Keratinocyte (primary cell): ENCODE results near the gene CCDC66. TPM values are rescaled to one million over a fixed set of nuclear protein-coding genes. Genes with fewer than 3 reads are reported as not detected.

Experiments used
- DNase-seq: peaks from one replicate; pipeline ENCODE4 v3.0.0-alpha.2; 2011; ENCODE audit warnings: low read depth, missing footprints, low spot score
- FAIRE-seq: peaks from 2 replicates; lab custom pipeline; 2011; peaks lifted over from hg19 to GRCh38; lab: Jason Lieb, UNC
- H2AFZ ChIP-seq: 2 replicates; pipeline ENCODE4 v1.6.0; 2012; ENCODE audit warnings: low read length, control low read depth, inconsistent platforms; ENCODE audit not compliant: control insufficient read depth
- H3K27ac ChIP-seq: 2 replicates; pipeline ENCODE4 v1.5.1; 2011; ENCODE audit warnings: low read length; ENCODE audit not compliant: control insufficient read depth, insufficient read depth
- H3K27me3 ChIP-seq: 3 replicates; pipeline ENCODE4 v1.6.0; 2011; ENCODE audit warnings: low read length; ENCODE audit not compliant: control insufficient read depth, insufficient read depth; ENCODE audit errors: extremely low read depth
- H3K36me3 ChIP-seq, 2 experiments: 2 replicates in 1 of 2; 3 replicates in 1 of 2; pipeline ENCODE4 v1.5.1; 2011; ENCODE audit warnings: low read length in 2 of 2, mild to moderate bottlenecking in 1 of 2; ENCODE audit not compliant: control insufficient read depth in 2 of 2, insufficient read depth in 2 of 2; ENCODE audit errors: extremely low read depth in 1 of 2
- H3K4me1 ChIP-seq: 3 replicates; pipeline ENCODE4 v1.5.1; 2011; ENCODE audit warnings: low read length; ENCODE audit not compliant: control insufficient read depth, insufficient read depth; ENCODE audit errors: extremely low read depth
- H3K4me2 ChIP-seq: 3 replicates; pipeline ENCODE4 v1.6.0; 2011; ENCODE audit warnings: low read depth, low read length; ENCODE audit not compliant: control insufficient read depth, insufficient read depth; ENCODE audit errors: extremely low read depth
- H3K4me3 ChIP-seq, 3 experiments: fragments of 200-600 bp in 1 of 3; sonication (generic) in 1 of 3; 2 replicates in 2 of 3; 3 replicates in 1 of 3; pipeline ENCODE4 v1.5.1; 2011 to 2016; ENCODE audit warnings: low read length in 3 of 3, mild to moderate bottlenecking in 3 of 3, control low read depth in 2 of 3, inconsistent platforms in 1 of 3, low read depth in 1 of 3, mixed read lengths in 1 of 3, mixed run types in 1 of 3, moderate library complexity in 1 of 3; ENCODE audit not compliant: control insufficient read depth in 2 of 3, insufficient read depth in 2 of 3; ENCODE audit errors: extremely low read depth in 1 of 3
- H3K79me2 ChIP-seq: 2 replicates; pipeline ENCODE4 v1.6.0; 2012; ENCODE audit warnings: low read length; ENCODE audit not compliant: control insufficient read depth, insufficient read depth
- H3K9ac ChIP-seq: 3 replicates; pipeline ENCODE4 v1.6.0; 2011; ENCODE audit warnings: low read length; ENCODE audit not compliant: control insufficient read depth, insufficient read depth; ENCODE audit errors: extremely low read depth
- H3K9me1 ChIP-seq: 3 replicates; pipeline ENCODE4 v1.6.0; 2011; ENCODE audit warnings: low read length; ENCODE audit not compliant: control insufficient read depth, insufficient read depth; ENCODE audit errors: extremely low read depth
- H3K9me3 ChIP-seq: 2 replicates; pipeline ENCODE4 v1.5.1; 2012; ENCODE audit warnings: low read depth, low read length; ENCODE audit not compliant: control insufficient read depth
- H4K20me1 ChIP-seq: 3 replicates; pipeline ENCODE4 v1.6.0; 2011; ENCODE audit warnings: low read length; ENCODE audit not compliant: control insufficient read depth, insufficient read depth; ENCODE audit errors: extremely low read depth
- CTCF ChIP-seq, 3 experiments: IDR thresholded peaks in 1 of 3; conservative IDR thresholded peaks in 1 of 3; optimal IDR thresholded peaks in 1 of 3; 2 replicates in 2 of 3; 3 replicates in 1 of 3; pipeline versions ENCODE3 to v1.5.1; 2011; ENCODE audit warnings: low read length in 3 of 3, mild to moderate bottlenecking in 3 of 3, moderate library complexity in 2 of 3, control low read depth in 1 of 3, inconsistent platforms in 1 of 3; ENCODE audit not compliant: insufficient read depth in 2 of 3; ENCODE audit errors: extremely low read depth in 1 of 3
- EZH2 ChIP-seq: IDR thresholded peaks from one replicate; pipeline ENCODE4 v1.6.1; 2012; ENCODE audit warnings: inconsistent platforms, mild to moderate bottlenecking, low read length, moderate library complexity
- dilution Hi-C: fragments of 300-500 bp; cut with MboI; formaldehyde crosslinking; loops from one replicate; pipeline ENCODE4 v1.7.0; 2020; ENCODE audit warnings: low sequenced_read_pairs; ENCODE audit not compliant: extremely low pct_ligation_motif_present
- polyA plus RNA-seq, 5 experiments: library from polyadenylated mRNA; depleted of rRNA in 3 of 5; stranded (reverse) in 3 of 5; stranded (forward) in 1 of 5; unstranded in 1 of 5; fragments of >200 nt; gene quantifications; 1 replicate in 1 of 5; 2 replicates in 3 of 5; 3 replicates in 1 of 5; pipeline versions ENCODE4 v1.2.1 to v1.2.3, GENCODE V29; 2011 to 2012; ENCODE audit warnings: missing spikeins in 2 of 5, low read depth in 1 of 5, low replicate concordance in 1 of 5

Gene CCDC66
- polyA plus RNA-seq, 1 donor (not counting 4 experiments of a cell fraction or from before 2014, with no cell fraction given): 11.3 TPM

- Histone ChIP-seq H3K36me3 (peaks cover 9 to 13% of the 10 kb centered on the region in 2 experiments), H3K27ac (no peak overlapping the region)
- dilution Hi-C loops: no loop called here
Measured at GRCh38 chr3:56621681-56622080, 64.7 kb downstream of the CCDC66 start.

GRCh38 chr3:56622381-56622780 is 65.4 kb downstream of the CCDC66 start:
- H2AFZ ChIP-seq: no peak overlapping the region
- no peaks in the 10 kb centered on the region for H4K20me1 ChIP-seq
- peaks cover 9 to 10% of the 10 kb centered on the region in 2 experiments for H3K36me3 ChIP-seq
- no peak for FAIRE-seq
- DNase-seq: no peak
- H3K4me2 ChIP-seq: no peak overlapping the region
- no peaks in the 10 kb centered on the region for H3K79me2 ChIP-seq
- dilution Hi-C loops: no loop called here
- H3K4me1 ChIP-seq: peaks cover 5% of the 10 kb centered on the region
- no peaks in the 10 kb centered on the region for H3K9me1 ChIP-seq
- no peak overlapping the region for H3K27ac ChIP-seq
- no peak overlapping the region for H3K4me3 ChIP-seq
- H3K27me3 ChIP-seq: no peaks in the 10 kb centered on the region
- no peak overlapping the region for H3K9ac ChIP-seq
- H3K9me3 ChIP-seq: no peaks in the 10 kb centered on the region
- no peak for TF ChIP-seq CTCF (optimal IDR thresholded peaks at IDR 0.05 in 1 of 3, IDR thresholded peaks at IDR 0.05 in 1 of 3, conservative IDR thresholded peaks at IDR 0.05 in 1 of 3; ENCODE audit: extremely low read depth in 1 of 3, insufficient read depth in 2 of 3, low read length in 3 of 3)
- TF ChIP-seq EZH2: no peak

More at GRCh38 chr3:56621681-56622080, 64.7 kb downstream of the CCDC66 start:
- TF ChIP-seq EZH2: no peak
- TF ChIP-seq CTCF (optimal IDR thresholded peaks at IDR 0.05 in 1 of 3, IDR thresholded peaks at IDR 0.05 in 1 of 3, conservative IDR thresholded peaks at IDR 0.05 in 1 of 3; ENCODE audit: extremely low read depth in 1 of 3, insufficient read depth in 2 of 3, low read length in 3 of 3): no peak
- H3K9me3 ChIP-seq: no peaks in the 10 kb centered on the region
- H3K4me1 ChIP-seq: peaks cover 5% of the 10 kb centered on the region
- DNase-seq: no peak
- H2AFZ ChIP-seq: no peak overlapping the region
- H4K20me1 ChIP-seq: no peaks in the 10 kb centered on the region
- no peaks in the 10 kb centered on the region for H3K27me3 ChIP-seq
- no peak for FAIRE-seq
- H3K9ac ChIP-seq: no peak overlapping the region
- H3K4me2 ChIP-seq: no peak overlapping the region
- H3K9me1 ChIP-seq: no peaks in the 10 kb centered on the region
- no peaks in the 10 kb centered on the region for H3K79me2 ChIP-seq
- H3K4me3 ChIP-seq: no peak overlapping the region
